ENCODE measurements around the gene LRRC63. TPM values are rescaled to one million over a fixed set of nuclear protein-coding genes. Genes with fewer than 3 reads are reported as not detected.

The LRRC63 gene
- polyA plus RNA-seq, 3 donors: 0.36 TPM; not detected in 2

- Histone ChIP-seq H3K9ac (ENCODE audit: insufficient read depth, low read length, poor library complexity, severe bottlenecking) (no peak overlapping the region), H3K27me3 (ENCODE audit: control insufficient read depth in 2 of 2, insufficient read depth in 2 of 2, low read length in 2 of 2) (no peaks in the 10 kb centered on the region), H3K4me3 (replicated peaks in 1 of 3; ENCODE audit: low read depth in 2 of 3, low read length in 3 of 3) (no peak overlapping the region), H3K4me2 (replicated peaks; ENCODE audit: extremely low read depth, low read length, poor library complexity, severe bottlenecking) (no peak overlapping the region), H3K36me3 (replicated peaks in 1 of 2; ENCODE audit: control insufficient read depth in 1 of 2, insufficient read depth in 2 of 2, low read length in 2 of 2) (no peaks in the 10 kb centered on the region), H3K9me3 (replicated peaks in 1 of 2; ENCODE audit: control insufficient read depth in 1 of 2, insufficient read depth in 1 of 2, low read length in 2 of 2) (no peaks in the 10 kb centered on the region), H3K4me1 (ENCODE audit: control insufficient read depth in 1 of 2, insufficient read depth in 2 of 2, low read length in 2 of 2) (peaks cover 26 to 39% of the 10 kb centered on the region in 2 donors), H2AFZ (ENCODE audit: insufficient read depth, low read depth, low read length, poor library complexity, severe bottlenecking) (no peak overlapping the region), H3K79me2 (ENCODE audit: insufficient read depth, low read length) (no peaks in the 10 kb centered on the region), H4K20me1 (ENCODE audit: insufficient read depth, low read length) (no peaks in the 10 kb centered on the region), H3K27ac (ENCODE audit: low read depth in 1 of 2, low read length in 2 of 2) (no peak overlapping the region)
- intact Hi-C loops (cut with micrococcal nuclease): no loop called here
- Mint-ChIP-seq H3K27ac (peak overlapping the region in 5 of 7 donors; percentile 2 to 78 (median 71)), H3K36me3 (no peaks in the 10 kb centered on the region), H3K4me3 (no peak overlapping the region), H3K9me3 (peaks cover 0 to 3% (median under 1%) of the 10 kb centered on the region in 7 donors), H3K4me1 (peaks cover 28% of the 10 kb centered on the region), H3K27me3 (ENCODE audit: low read depth in 3 of 3) (peaks cover 0 to 5% (median 1%) of the 10 kb centered on the region in 3 donors)
- DNase-seq: peak in 2 of 3 donors; percentile 44 to 68
- no CpG with 5 or more reads among the region's 1 CpG for WGBS (ENCODE audit: insufficient coverage)
- no peak for TF ChIP-seq CTCF (IDR thresholded peaks at IDR 0.05)
Measured at GRCh38 chr13:46192412-46192811, 19.3 kb upstream of the LRRC63 start.

GRCh38 chr13:46195016-46195415 is 16.7 kb upstream of the LRRC63 start:
- H3K4me2 ChIP-seq (replicated peaks; ENCODE audit: extremely low read depth, low read length, poor library complexity, severe bottlenecking): peak overlapping the region; percentile 9
- TF ChIP-seq CTCF (IDR thresholded peaks at IDR 0.05): no peak
- no CpG with 5 or more reads among the region's 1 CpG for WGBS (ENCODE audit: insufficient coverage)
- H3K27me3 ChIP-seq (ENCODE audit: control insufficient read depth in 2 of 2, insufficient read depth in 2 of 2, low read length in 2 of 2): no peaks in the 10 kb centered on the region
- Mint-ChIP-seq H3K36me3 (no peaks in the 10 kb centered on the region), H3K4me1 (peaks cover 29% of the 10 kb centered on the region), H3K9me3 (peaks cover 0 to 3% (median 0%) of the 10 kb centered on the region in 7 donors), H3K4me3 (no peak overlapping the region), H3K27me3 (ENCODE audit: low read depth in 3 of 3) (peaks cover 0 to 4% (median 1%) of the 10 kb centered on the region in 3 donors), H3K27ac (peak overlapping the region; percentile 69 to 90 (median 86))
- H3K4me3 ChIP-seq (replicated peaks in 1 of 3; ENCODE audit: low read depth in 2 of 3, low read length in 3 of 3): no peak overlapping the region
- H3K27ac ChIP-seq (ENCODE audit: low read depth in 1 of 2, low read length in 2 of 2): peak overlapping the region; percentile 39 to 61
- no peaks in the 10 kb centered on the region for H4K20me1 ChIP-seq (ENCODE audit: insufficient read depth, low read length)
- peak in 2 of 3 donors; percentile 72 to 79 for DNase-seq
- intact Hi-C loops (cut with micrococcal nuclease): no loop called here
- H3K79me2 ChIP-seq (ENCODE audit: insufficient read depth, low read length): no peaks in the 10 kb centered on the region
- no peak overlapping the region for H2AFZ ChIP-seq (ENCODE audit: insufficient read depth, low read depth, low read length, poor library complexity, severe bottlenecking)
- peaks cover 51 to 54% of the 10 kb centered on the region in 2 donors for H3K4me1 ChIP-seq (ENCODE audit: control insufficient read depth in 1 of 2, insufficient read depth in 2 of 2, low read length in 2 of 2)
- H3K9ac ChIP-seq (ENCODE audit: insufficient read depth, low read length, poor library complexity, severe bottlenecking): no peak overlapping the region
- no peaks in the 10 kb centered on the region for H3K36me3 ChIP-seq (replicated peaks in 1 of 2; ENCODE audit: control insufficient read depth in 1 of 2, insufficient read depth in 2 of 2, low read length in 2 of 2)
- H3K9me3 ChIP-seq (replicated peaks in 1 of 2; ENCODE audit: control insufficient read depth in 1 of 2, insufficient read depth in 1 of 2, low read length in 2 of 2): no peaks in the 10 kb centered on the region

All from CD14-positive monocyte (primary cell).